CD4-positive, alpha-beta T cell treated with Interleukin-6 for 4 hours (primary cell): ENCODE measurements around the gene KCP.

Experiments used
- DNase-seq: peaks from one replicate; pipeline ENCODE4 v3.0.0-alpha.2; 2020; ENCODE audit warnings: mixed read lengths

Gene KCP

GRCh38 chr7:128869944-128870285, 40.6 kb downstream of the KCP start:
- peak; percentile 15 for DNase-seq

- DNase-seq: peak; percentile 46
Measured at GRCh38 chr7:128869138-128869943, 41.2 kb downstream of the KCP start.

GRCh38 chr7:128868624-128869137, 41.8 kb downstream of the KCP start:
- DNase-seq: no peak

GRCh38 chr7:128867842-128868623, 42.5 kb downstream of the KCP start:
- DNase-seq: no peak

GRCh38 chr7:128867241-128867640, 43.3 kb downstream of the KCP start:
- DNase-seq: no peak

GRCh38 chr7:128865996-128866877, 44.3 kb downstream of the KCP start:
- DNase-seq: no peak

- no peak for DNase-seq
Measured at GRCh38 chr7:128865303-128865702, 45.2 kb downstream of the KCP start.

- DNase-seq: peak; percentile 38
Measured at GRCh38 chr7:128863433-128863989, 47.0 kb downstream of the KCP start.

GRCh38 chr7:128862571-128863432, 47.7 kb downstream of the KCP start, which contains the start of gene ATP6V1F:
Gene ATP6V1F (plus strand): TSS chr7:128862856. CDS start chr7:128862905, 49 bp downstream.
- DNase-seq: peak; percentile 99

GRCh38 chr7:128861957-128862570, 48.4 kb downstream of the KCP start:
- DNase-seq: no peak

GRCh38 chr7:128860158-128861073, 50.1 kb downstream of the KCP start:
- DNase-seq: no peak

- DNase-seq: no peak
Measured at GRCh38 chr7:128859232-128860157, 51.0 kb downstream of the KCP start.

- DNase-seq: no peak
Measured at GRCh38 chr7:128858380-128859231, 51.9 kb downstream of the KCP start.

- DNase-seq: no peak
Measured at GRCh38 chr7:128856001-128856718, 54.3 kb downstream of the KCP start.

- no peak for DNase-seq
Measured at GRCh38 chr7:128855559-128855958, 55.0 kb downstream of the KCP start.

GRCh38 chr7:128854396-128854795, 56.1 kb downstream of the KCP start:
- DNase-seq: no peak

- no peak for DNase-seq
Measured at GRCh38 chr7:128853799-128854198, 56.7 kb downstream of the KCP start.
